ENCODE measurements around the gene ZNRF1.

ZNRF1 gene

DNA sequence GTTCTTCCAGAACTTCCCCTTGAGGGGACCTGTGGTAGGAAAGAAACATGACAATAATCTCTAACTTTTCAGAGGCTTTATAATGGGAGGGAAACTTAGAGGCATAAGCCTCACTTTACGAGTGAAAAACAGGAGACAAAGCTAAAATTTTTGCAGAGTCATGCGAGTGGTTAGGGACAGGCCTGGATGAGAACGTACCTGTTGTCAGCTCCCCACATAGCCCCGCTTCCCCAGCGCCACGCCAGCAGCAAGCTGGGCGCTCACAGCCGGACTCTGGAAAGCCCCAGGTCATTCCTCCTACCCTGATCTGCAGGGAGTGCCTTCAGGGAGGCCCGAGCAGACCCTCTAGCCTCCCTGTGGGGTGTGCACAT lies 64.1 kb downstream of the ZNRF1 start:
- no peak overlapping the region for H4K12ac ChIP-seq (ENCODE audit: low read depth, low read length)
- no peak overlapping the region for H3K23ac ChIP-seq (ENCODE audit: low read length)
- H3K4me2 ChIP-seq (ENCODE audit: low read length) = no peak overlapping the region
- H3K9ac ChIP-seq (ENCODE audit: low read length) = no peak overlapping the region
- DNase-seq = peak; percentile 32 to 36
- peak overlapping the region; percentile 45 for H2AFZ ChIP-seq (ENCODE audit: insufficient read depth, low read length, poor library complexity)
- H2BK12ac ChIP-seq (ENCODE audit: low read length) = no peak overlapping the region
- H3K4ac ChIP-seq (ENCODE audit: low read depth, low read length) = peak overlapping the region; percentile 82
- no peak overlapping the region for H2AK5ac ChIP-seq (ENCODE audit: low read length)
- no peaks in the 10 kb centered on the region for H3K27me3 ChIP-seq (ENCODE audit: insufficient read depth, low read length)
- WGBS (ENCODE audit: extremely low coverage, insufficient coverage, insufficient read length) = no CpG with 5 or more reads among the region's 9 CpGs
- no peaks in the 10 kb centered on the region for H3K36me3 ChIP-seq (ENCODE audit: control insufficient read depth in 1 of 2, insufficient read depth in 2 of 2, low read length in 2 of 2)
- peak overlapping the region; percentile 46 for H3K27ac ChIP-seq (ENCODE audit: low read depth, low read length)
- H4K91ac ChIP-seq (ENCODE audit: low read depth, low read length) = peak overlapping the region; percentile 70
- no peaks in the 10 kb centered on the region for H3K9me3 ChIP-seq (ENCODE audit: insufficient read depth, low read depth, low read length)
- H3K4me1 ChIP-seq (ENCODE audit: control insufficient read depth in 1 of 2, insufficient read depth in 2 of 2, low read length in 2 of 2) = peaks cover 15 to 20% of the 10 kb centered on the region in 2 experiments
- H2BK120ac ChIP-seq (ENCODE audit: insufficient read depth, low read length, poor library complexity) = peak overlapping the region; percentile 76
- H4K8ac ChIP-seq (ENCODE audit: low read depth, low read length) = peak overlapping the region; percentile 7
- H3K14ac ChIP-seq (ENCODE audit: low read length) = no peak overlapping the region
- peaks cover 12% of the 10 kb centered on the region for H3K79me1 ChIP-seq (ENCODE audit: low read length)
- no peak overlapping the region for H3K4me3 ChIP-seq (ENCODE audit: low read depth, low read length)
- H3K18ac ChIP-seq (ENCODE audit: low read length) = peak overlapping the region; percentile 83
- H3K79me2 ChIP-seq (ENCODE audit: control insufficient read depth, insufficient read depth, low read length, poor library complexity) = peaks cover 12% of the 10 kb centered on the region
- H2BK5ac ChIP-seq (ENCODE audit: low read depth, low read length, poor library complexity) = peak overlapping the region; percentile 72

DNA sequence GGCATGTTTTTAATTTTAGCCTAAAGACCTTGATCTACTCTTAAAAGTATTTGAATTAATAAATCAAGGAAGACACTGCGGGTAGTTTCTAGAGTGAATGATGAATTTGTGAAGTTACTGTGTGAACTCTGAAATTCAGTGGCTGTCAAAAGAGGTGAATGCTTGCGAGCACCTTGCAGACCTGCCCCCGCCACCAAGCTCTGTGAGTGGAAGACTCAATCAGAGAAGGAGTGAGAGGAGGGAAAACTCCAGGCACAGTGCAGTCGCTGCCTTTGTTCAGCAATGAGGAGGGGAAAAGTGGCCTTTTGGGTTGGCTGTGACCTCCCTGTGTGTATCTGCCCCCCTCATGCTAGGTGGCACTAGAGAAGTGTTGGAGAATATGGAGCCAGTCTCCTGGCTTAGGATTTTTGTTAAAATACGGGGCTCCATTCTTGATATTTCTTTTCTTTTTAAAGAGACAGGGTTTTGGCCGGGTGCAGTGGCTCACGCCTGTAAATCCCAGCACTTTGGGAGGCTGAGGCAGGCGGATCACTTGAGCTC lies 64.8 kb downstream of the ZNRF1 start:
- Histone ChIP-seq H3K79me2 (ENCODE audit: control insufficient read depth, insufficient read depth, low read length, poor library complexity) (peaks cover 13% of the 10 kb centered on the region), H3K9ac (ENCODE audit: low read length) (no peak overlapping the region), H4K8ac (ENCODE audit: low read depth, low read length) (peak overlapping the region; percentile 62), H3K27ac (ENCODE audit: low read depth, low read length) (no peak overlapping the region), H3K23ac (ENCODE audit: low read length) (no peak overlapping the region), H3K4me1 (ENCODE audit: control insufficient read depth in 1 of 2, insufficient read depth in 2 of 2, low read length in 2 of 2) (peaks cover 21 to 26% of the 10 kb centered on the region in 2 experiments), H2BK120ac (ENCODE audit: insufficient read depth, low read length, poor library complexity) (peak overlapping the region; percentile 68), H3K79me1 (ENCODE audit: low read length) (peaks cover 14% of the 10 kb centered on the region), H3K18ac (ENCODE audit: low read length) (peak overlapping the region; percentile 61), H4K12ac (ENCODE audit: low read depth, low read length) (no peak overlapping the region), H2BK5ac (ENCODE audit: low read depth, low read length, poor library complexity) (no peak overlapping the region), H3K36me3 (ENCODE audit: control insufficient read depth in 1 of 2, insufficient read depth in 2 of 2, low read length in 2 of 2) (no peaks in the 10 kb centered on the region), H3K4me3 (ENCODE audit: low read depth, low read length) (no peak overlapping the region), H3K9me3 (ENCODE audit: insufficient read depth, low read depth, low read length) (no peaks in the 10 kb centered on the region), H3K14ac (ENCODE audit: low read length) (peak overlapping the region; percentile 57), H2AK5ac (ENCODE audit: low read length) (peak overlapping the region; percentile 68), H2BK12ac (ENCODE audit: low read length) (peak overlapping the region; percentile 54), H3K4me2 (ENCODE audit: low read length) (no peak overlapping the region), H4K91ac (ENCODE audit: low read depth, low read length) (peak overlapping the region; percentile 28), H2AFZ (ENCODE audit: insufficient read depth, low read length, poor library complexity) (no peak overlapping the region), H3K4ac (ENCODE audit: low read depth, low read length) (peak overlapping the region; percentile 93), H3K27me3 (ENCODE audit: insufficient read depth, low read length) (no peaks in the 10 kb centered on the region)
- WGBS (ENCODE audit: extremely low coverage, insufficient coverage, insufficient read length) = no CpG with 5 or more reads among the region's 8 CpGs
- no peak for DNase-seq

DNA sequence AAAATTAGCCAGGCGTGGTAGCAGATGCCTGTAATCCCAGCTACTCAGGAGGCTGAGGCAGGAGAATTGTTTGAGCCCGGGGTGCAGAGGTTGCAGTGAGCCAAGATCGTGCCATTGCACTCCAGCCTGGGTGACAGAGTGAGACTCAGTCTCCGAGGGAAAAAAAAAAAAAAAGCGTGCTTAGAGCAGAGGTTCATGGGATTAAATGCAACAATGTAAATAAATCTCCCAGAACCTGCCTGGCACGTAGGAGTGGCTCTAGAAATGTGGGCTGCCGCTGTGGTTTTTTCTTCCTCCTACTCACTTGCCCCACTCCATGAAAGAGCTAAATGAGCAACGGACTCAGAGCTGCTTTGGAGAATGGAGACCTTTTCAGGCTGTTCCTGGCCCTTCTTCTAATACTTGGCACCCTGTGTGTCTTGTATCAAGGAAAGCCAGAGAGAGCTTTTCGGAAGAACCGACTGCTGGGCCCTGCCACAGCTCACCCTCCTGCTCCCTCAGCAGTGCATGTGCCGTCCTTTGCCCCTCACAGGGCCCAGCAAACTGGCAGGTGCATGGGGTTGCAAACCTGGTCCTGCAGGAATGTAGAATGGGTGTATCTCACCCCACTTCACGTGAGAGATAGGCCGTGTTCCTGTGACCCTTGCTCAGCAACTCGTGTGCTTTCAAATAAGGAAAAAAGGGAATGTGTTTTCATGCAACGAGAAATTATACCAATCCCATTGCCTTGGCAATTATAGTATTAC lies 65.8 kb downstream of the ZNRF1 start:
- H4K8ac ChIP-seq (ENCODE audit: low read depth, low read length) = no peak overlapping the region
- H3K14ac ChIP-seq (ENCODE audit: low read length) = no peak overlapping the region
- no peak overlapping the region for H3K18ac ChIP-seq (ENCODE audit: low read length)
- no peak for DNase-seq
- no peak overlapping the region for H2BK5ac ChIP-seq (ENCODE audit: low read depth, low read length, poor library complexity)
- H3K4me2 ChIP-seq (ENCODE audit: low read length) = no peak overlapping the region
- no peak overlapping the region for H4K12ac ChIP-seq (ENCODE audit: low read depth, low read length)
- H3K4me3 ChIP-seq (ENCODE audit: low read depth, low read length) = no peak overlapping the region
- no peak overlapping the region for H2BK120ac ChIP-seq (ENCODE audit: insufficient read depth, low read length, poor library complexity)
- no peak overlapping the region for H2AK5ac ChIP-seq (ENCODE audit: low read length)
- no peaks in the 10 kb centered on the region for H3K36me3 ChIP-seq (ENCODE audit: control insufficient read depth in 1 of 2, insufficient read depth in 2 of 2, low read length in 2 of 2)
- H3K23ac ChIP-seq (ENCODE audit: low read length) = no peak overlapping the region
- no peak overlapping the region for H4K91ac ChIP-seq (ENCODE audit: low read depth, low read length)
- peaks cover 13% of the 10 kb centered on the region for H3K79me2 ChIP-seq (ENCODE audit: control insufficient read depth, insufficient read depth, low read length, poor library complexity)
- H3K4me1 ChIP-seq (ENCODE audit: control insufficient read depth in 1 of 2, insufficient read depth in 2 of 2, low read length in 2 of 2) = peaks cover 22 to 27% of the 10 kb centered on the region in 2 experiments
- H3K79me1 ChIP-seq (ENCODE audit: low read length) = peaks cover 14% of the 10 kb centered on the region
- no peak overlapping the region for H3K27ac ChIP-seq (ENCODE audit: low read depth, low read length)
- H2BK12ac ChIP-seq (ENCODE audit: low read length) = no peak overlapping the region
- H3K9ac ChIP-seq (ENCODE audit: low read length) = no peak overlapping the region
- H3K27me3 ChIP-seq (ENCODE audit: insufficient read depth, low read length) = no peaks in the 10 kb centered on the region
- no CpG with 5 or more reads among the region's 15 CpGs for WGBS (ENCODE audit: extremely low coverage, insufficient coverage, insufficient read length)
- no peak overlapping the region for H3K4ac ChIP-seq (ENCODE audit: low read depth, low read length)
- no peak overlapping the region for H2AFZ ChIP-seq (ENCODE audit: insufficient read depth, low read length, poor library complexity)
- no peaks in the 10 kb centered on the region for H3K9me3 ChIP-seq (ENCODE audit: insufficient read depth, low read depth, low read length)

DNA sequence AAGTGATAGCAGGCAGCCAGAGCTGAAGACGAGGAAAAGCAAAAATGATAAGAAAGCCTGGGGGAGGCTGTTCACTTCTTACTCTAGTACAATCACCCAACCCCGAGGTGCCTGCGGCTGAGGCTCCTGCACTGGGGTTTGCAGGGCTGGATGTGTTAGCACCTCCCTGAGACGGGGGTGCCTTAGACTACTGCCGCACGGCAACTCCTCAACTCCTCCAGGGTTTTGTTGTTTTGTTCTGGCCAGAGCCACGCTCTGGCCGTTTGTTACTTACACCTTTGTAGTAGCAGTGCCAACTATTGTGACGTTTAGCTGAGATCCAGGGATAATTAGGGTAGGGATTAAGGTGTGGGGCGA lies 66.3 kb downstream of the ZNRF1 start:
- H3K36me3 ChIP-seq (ENCODE audit: control insufficient read depth in 1 of 2, insufficient read depth in 2 of 2, low read length in 2 of 2) = no peaks in the 10 kb centered on the region
- H3K27me3 ChIP-seq (ENCODE audit: insufficient read depth, low read length) = no peaks in the 10 kb centered on the region
- no peak overlapping the region for H2AK5ac ChIP-seq (ENCODE audit: low read length)
- peaks cover 25 to 28% of the 10 kb centered on the region in 2 experiments for H3K4me1 ChIP-seq (ENCODE audit: control insufficient read depth in 1 of 2, insufficient read depth in 2 of 2, low read length in 2 of 2)
- no peak overlapping the region for H2AFZ ChIP-seq (ENCODE audit: insufficient read depth, low read length, poor library complexity)
- peaks cover 13% of the 10 kb centered on the region for H3K79me2 ChIP-seq (ENCODE audit: control insufficient read depth, insufficient read depth, low read length, poor library complexity)
- no peak overlapping the region for H3K18ac ChIP-seq (ENCODE audit: low read length)
- H4K91ac ChIP-seq (ENCODE audit: low read depth, low read length) = no peak overlapping the region
- H3K14ac ChIP-seq (ENCODE audit: low read length) = peak overlapping the region; percentile 31
- no peak overlapping the region for H3K4me2 ChIP-seq (ENCODE audit: low read length)
- 100% methylated on average over 1 of the region's 10 CpGs for WGBS (ENCODE audit: extremely low coverage, insufficient coverage, insufficient read length)
- H3K4me3 ChIP-seq (ENCODE audit: low read depth, low read length) = no peak overlapping the region
- H3K79me1 ChIP-seq (ENCODE audit: low read length) = peaks cover 14% of the 10 kb centered on the region
- no peak overlapping the region for H3K23ac ChIP-seq (ENCODE audit: low read length)
- H4K8ac ChIP-seq (ENCODE audit: low read depth, low read length) = no peak overlapping the region
- H3K9me3 ChIP-seq (ENCODE audit: insufficient read depth, low read depth, low read length) = no peaks in the 10 kb centered on the region
- H2BK12ac ChIP-seq (ENCODE audit: low read length) = no peak overlapping the region
- no peak for DNase-seq
- no peak overlapping the region for H2BK120ac ChIP-seq (ENCODE audit: insufficient read depth, low read length, poor library complexity)
- H3K27ac ChIP-seq (ENCODE audit: low read depth, low read length) = no peak overlapping the region
- H3K9ac ChIP-seq (ENCODE audit: low read length) = no peak overlapping the region
- peak overlapping the region; percentile 65 for H3K4ac ChIP-seq (ENCODE audit: low read depth, low read length)
- no peak overlapping the region for H4K12ac ChIP-seq (ENCODE audit: low read depth, low read length)
- no peak overlapping the region for H2BK5ac ChIP-seq (ENCODE audit: low read depth, low read length, poor library complexity)
